Vagina (tissue), 2 donors: ENCODE data around the gene PSMB9.

ENCODE experiments used
- CTCF ChIP-seq, 3 experiments: fragments of 450-650 bp in 2 of 3; fragments of 200-600 bp in 1 of 3; sonication (generic) in 1 of 3; IDR thresholded peaks; one replicate each; pipeline ENCODE4 v1.5.1; 2017 to 2019; ENCODE audit warnings: antibody characterized with exemption in 3 of 3, mild to moderate bottlenecking in 2 of 3, moderate library complexity in 2 of 3
- POLR2A ChIP-seq, 2 donors: fragments of 450-650 bp; IDR thresholded peaks; one replicate each; pipeline ENCODE4 v1.6.1; 2017; ENCODE audit warnings: antibody characterized with exemption in 2 of 2, mild to moderate bottlenecking in 2 of 2, moderate library complexity in 2 of 2
- POLR2AphosphoS5 ChIP-seq, 2 donors: sonication (generic); formaldehyde crosslinking; IDR thresholded peaks; one replicate each; pipeline ENCODE4 v1.9.0; 2017; ENCODE audit warnings: antibody characterized with exemption in 2 of 2, mild to moderate bottlenecking in 2 of 2, low read depth in 1 of 2; ENCODE audit not compliant: insufficient read depth in 1 of 2

- TF ChIP-seq CTCF (IDR thresholded peaks at IDR 0.05) (no peak), POLR2AphosphoS5 (IDR thresholded peaks at IDR 0.05; ENCODE audit: insufficient read depth in 1 of 2, low read depth in 1 of 2) (no peak), POLR2A (IDR thresholded peaks at IDR 0.05) (no peak)
These were observed 585 bp downstream of the PSMB9 start for GRCh38 chr6:32854376-32855178.
